GM23338 (cell line): Measurements from ENCODE around the gene ZBTB8A. TPM values are rescaled to one million over a fixed set of nuclear protein-coding genes. Genes with fewer than 3 reads are reported as not detected.

Source experiments
- ATAC-seq: fragments of 200-7000 bp; cut with Tn5 transposase; 3 replicates; pipeline ENCODE4 v1.9.1; 2020
- DNase-seq: peaks from one replicate; pipeline ENCODE4 v3.0.0-alpha.2; 2015; ENCODE audit warnings: low spot score
- H2AFZ ChIP-seq: fragments of 200-600 bp; sonication (generic); 2 replicates; pipeline ENCODE4 v1.8.0; 2016; ENCODE audit warnings: antibody characterized with exemption, mild to moderate bottlenecking, moderate library complexity
- H3F3A ChIP-seq: fragments of 200-600 bp; sonication (generic); replicated peaks from 2 replicates; pipeline ENCODE4 v1.8.0; 2017; ENCODE audit warnings: antibody characterized with exemption, mixed run types, low read depth
- H3K27ac ChIP-seq: fragments of 200-600 bp; sonication (generic); 2 replicates; pipeline ENCODE4 v1.6.1; 2016; ENCODE audit warnings: low read depth
- H3K27me3 ChIP-seq: fragments of 200-600 bp; sonication (generic); 2 replicates; pipeline ENCODE4 v1.8.0; 2016; ENCODE audit warnings: mild to moderate bottlenecking, mixed run types, moderate library complexity; ENCODE audit not compliant: insufficient read depth
- H3K36me3 ChIP-seq: fragments of 200-600 bp; sonication (generic); 2 replicates; pipeline ENCODE4 v1.8.0; 2016; ENCODE audit warnings: mild to moderate bottlenecking; ENCODE audit not compliant: insufficient read depth
- H3K4me1 ChIP-seq: fragments of 200-600 bp; sonication (generic); 2 replicates; pipeline ENCODE4 v1.8.0; 2016; ENCODE audit warnings: mild to moderate bottlenecking, moderate library complexity; ENCODE audit not compliant: insufficient read depth
- H3K4me2 ChIP-seq: fragments of 200-600 bp; sonication (generic); 2 replicates; pipeline ENCODE4 v1.7.1; 2017; ENCODE audit warnings: mixed run types
- H3K4me3 ChIP-seq: fragments of 200-600 bp; sonication (generic); 2 replicates; pipeline ENCODE4 v1.6.1; 2016; ENCODE audit warnings: mixed run types
- H3K79me2 ChIP-seq: fragments of 200-600 bp; sonication (generic); replicated peaks from 2 replicates; pipeline ENCODE4 v1.8.0; 2017; ENCODE audit warnings: mild to moderate bottlenecking; ENCODE audit not compliant: insufficient read depth
- H3K9me2 ChIP-seq: fragments of 200-600 bp; sonication (generic); 2 replicates; pipeline ENCODE4 v1.8.0; 2017; ENCODE audit not compliant: insufficient read depth
- H4K20me1 ChIP-seq: fragments of 200-600 bp; sonication (generic); replicated peaks from 2 replicates; pipeline ENCODE4 v1.8.0; 2017; ENCODE audit warnings: mild to moderate bottlenecking; ENCODE audit not compliant: insufficient read depth
- H3K27ac Mint-ChIP-seq: 2 replicates; pipeline ENCODE4 v1.8.0; 2020; ENCODE audit warnings: inconsistent platforms, mild to moderate bottlenecking, moderate library complexity, mixed read lengths
- H3K27me3 Mint-ChIP-seq: 3 replicates; pipeline ENCODE4 v1.8.0; 2022; ENCODE audit warnings: low read depth, mild to moderate bottlenecking, moderate library complexity, mixed read lengths, inconsistent platforms; ENCODE audit not compliant: insufficient read depth, poor library complexity
- H3K36me3 Mint-ChIP-seq: 3 replicates; pipeline ENCODE4 v1.8.0; 2021; ENCODE audit warnings: low read depth, mild to moderate bottlenecking, inconsistent platforms, moderate library complexity, mixed read lengths
- H3K4me1 Mint-ChIP-seq: 3 replicates; pipeline ENCODE4 v1.8.0; 2020; ENCODE audit warnings: mild to moderate bottlenecking, inconsistent platforms, mixed read lengths
- H3K4me3 Mint-ChIP-seq: 3 replicates; pipeline ENCODE4 v1.8.0; 2021; ENCODE audit warnings: moderate library complexity, mild to moderate bottlenecking, inconsistent platforms, mixed read lengths
- H3K9me3 Mint-ChIP-seq: 3 replicates; pipeline ENCODE4 v1.8.0; 2020; ENCODE audit warnings: moderate library complexity, mild to moderate bottlenecking, inconsistent platforms, mixed read lengths
- CREB1 ChIP-seq: fragments of 250-450 bp; sonication (Bioruptor Pico); IDR thresholded peaks from 2 replicates; pipeline ENCODE4 v1.5.0; 2020; ENCODE audit warnings: low read depth, mild to moderate bottlenecking, moderate library complexity
- CTCF ChIP-seq, 2 experiments: fragments of 200-600 bp in 1 of 2; sonication (generic) in 1 of 2; conservative IDR thresholded peaks; 2 replicates each; pipeline versions ENCODE4 v1.5.1 to v1.6.1; 2016 to 2017; ENCODE audit warnings: antibody characterized with exemption in 2 of 2, low read depth in 2 of 2, mild to moderate bottlenecking in 2 of 2, moderate library complexity in 1 of 2
- EZH2 ChIP-seq: fragments of 200-600 bp; sonication (generic); IDR thresholded peaks from one replicate; pipeline ENCODE4 v1.8.0; 2017; ENCODE audit warnings: antibody characterized with exemption, mild to moderate bottlenecking, low read depth; ENCODE audit not compliant: unreplicated experiment
- EZH2phosphoT487 ChIP-seq: fragments of 200-600 bp; sonication (generic); IDR thresholded peaks from one replicate; pipeline ENCODE4 v1.8.1; 2018; ENCODE audit warnings: antibody characterized with exemption; ENCODE audit not compliant: unreplicated experiment
- JUNB ChIP-seq: IDR thresholded peaks from one replicate; pipeline ENCODE4 v1.6.1; 2016; ENCODE audit warnings: antibody characterized with exemption; ENCODE audit not compliant: unreplicated experiment
- NANOG ChIP-seq: IDR thresholded peaks from 2 replicates; pipeline ENCODE4 v1.6.1; 2016; ENCODE audit warnings: antibody characterized with exemption, borderline replicate concordance
- POLR2AphosphoS5 ChIP-seq: IDR thresholded peaks from 2 replicates; pipeline ENCODE4 v1.6.1; 2016; ENCODE audit warnings: antibody characterized with exemption, low read depth
- STAT1 ChIP-seq: IDR thresholded peaks from one replicate; pipeline ENCODE4 v1.6.1; 2016; ENCODE audit warnings: antibody characterized with exemption; ENCODE audit not compliant: unreplicated experiment
- ZNF114 ChIP-seq: fragments of 250-450 bp; sonication (Bioruptor Pico); IDR thresholded peaks from 2 replicates; pipeline ENCODE4 v1.5.0; 2020; ENCODE audit warnings: mild to moderate bottlenecking, moderate library complexity
- ZNF331 ChIP-seq: fragments of 250-450 bp; sonication (Bioruptor Pico); IDR thresholded peaks from 2 replicates; pipeline ENCODE4 v1.5.0; 2020; ENCODE audit warnings: low read depth, mild to moderate bottlenecking, moderate library complexity
- polyA plus RNA-seq: library from polyadenylated mRNA; unstranded; fragments of >200 nt; fragmentation: Nextera tagmentation; extraction: Ambion mirVana; gene quantifications from 2 replicates; pipeline ENCODE4 v1.2.1, GENCODE V29; 2016
- total RNA-seq: library from RNA; depleted of rRNA; stranded (reverse); fragments of >200 nt; shearing (Covaris generic); gene quantifications from 2 replicates; pipeline ENCODE4 v1.2.3, GENCODE V29; 2014
- TF ChIP-seq, protein P1 (sequence below): IDR thresholded peaks from 2 replicates; pipeline ENCODE4 v1.6.1; 2016; ENCODE audit warnings: antibody characterized with exemption
- TF ChIP-seq, protein P2 (sequence below): fragments of 250-450 bp; sonication (Bioruptor Pico); IDR thresholded peaks from 2 replicates; pipeline ENCODE4 v1.5.0; 2020; ENCODE audit warnings: mild to moderate bottlenecking, moderate library complexity
- TF ChIP-seq, protein P3 (sequence below): IDR thresholded peaks from one replicate; pipeline ENCODE4 v1.6.1; 2018; ENCODE audit warnings: antibody characterized with exemption; ENCODE audit not compliant: unreplicated experiment

The ZBTB8A gene
- total and polyA plus RNA-seq, 2 experiments from 2014 or later = 6.1 to 8.4 TPM

DNA sequence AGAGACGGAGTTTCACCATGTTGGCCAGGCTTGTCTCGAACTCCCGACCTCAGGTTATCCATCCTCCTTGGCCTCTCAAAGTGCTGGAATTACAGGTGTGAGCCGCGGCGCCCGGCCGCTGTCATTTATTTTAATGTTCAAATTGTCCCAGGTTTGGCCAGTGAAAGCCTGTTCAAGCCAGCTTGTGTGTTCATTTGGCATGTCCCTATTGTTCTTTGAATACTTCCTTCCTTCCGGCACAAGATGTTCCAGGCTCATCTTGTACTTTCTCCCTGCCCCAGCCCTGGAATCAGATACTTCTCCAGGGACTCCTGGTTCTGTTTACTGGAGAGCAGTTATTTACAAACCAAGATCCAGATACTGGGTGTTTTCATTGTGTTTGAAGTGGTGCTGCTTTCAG lies 37.4 kb upstream of the ZBTB8A start:
- no peak overlapping the region for H3K4me2 ChIP-seq
- Mint-ChIP-seq H3K27ac (no peak overlapping the region), H3K9me3 (no peaks in the 10 kb centered on the region), H3K27me3 (peaks cover 7% of the 10 kb centered on the region), H3K4me3 (peak overlapping the region; percentile 41), H3K4me1 (peaks cover 9% of the 10 kb centered on the region; the same call in 1 of the 3 replicates), H3K36me3 (peaks cover 3% of the 10 kb centered on the region; the same call in 1 of the 3 replicates)
- DNase-seq (no peak), ATAC-seq (no peak)
- H3K9me2 ChIP-seq = no peaks in the 10 kb centered on the region
- H3F3A ChIP-seq = peaks cover 29% of the 10 kb centered on the region
- no peak overlapping the region for H3K27ac ChIP-seq
- no peak overlapping the region for H3K4me3 ChIP-seq
- no peaks in the 10 kb centered on the region for H3K4me1 ChIP-seq
- H3K36me3 ChIP-seq = no peaks in the 10 kb centered on the region
- TF ChIP-seq, protein P1, sequence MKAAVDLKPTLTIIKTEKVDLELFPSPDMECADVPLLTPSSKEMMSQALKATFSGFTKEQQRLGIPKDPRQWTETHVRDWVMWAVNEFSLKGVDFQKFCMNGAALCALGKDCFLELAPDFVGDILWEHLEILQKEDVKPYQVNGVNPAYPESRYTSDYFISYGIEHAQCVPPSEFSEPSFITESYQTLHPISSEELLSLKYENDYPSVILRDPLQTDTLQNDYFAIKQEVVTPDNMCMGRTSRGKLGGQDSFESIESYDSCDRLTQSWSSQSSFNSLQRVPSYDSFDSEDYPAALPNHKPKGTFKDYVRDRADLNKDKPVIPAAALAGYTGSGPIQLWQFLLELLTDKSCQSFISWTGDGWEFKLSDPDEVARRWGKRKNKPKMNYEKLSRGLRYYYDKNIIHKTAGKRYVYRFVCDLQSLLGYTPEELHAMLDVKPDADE = no peak
- no peak for TF ChIP-seq NANOG
- TF ChIP-seq EZH2phosphoT487 = no peak
- no peak for TF ChIP-seq EZH2
- no peak for TF ChIP-seq ZNF331
- TF ChIP-seq, protein P2, sequence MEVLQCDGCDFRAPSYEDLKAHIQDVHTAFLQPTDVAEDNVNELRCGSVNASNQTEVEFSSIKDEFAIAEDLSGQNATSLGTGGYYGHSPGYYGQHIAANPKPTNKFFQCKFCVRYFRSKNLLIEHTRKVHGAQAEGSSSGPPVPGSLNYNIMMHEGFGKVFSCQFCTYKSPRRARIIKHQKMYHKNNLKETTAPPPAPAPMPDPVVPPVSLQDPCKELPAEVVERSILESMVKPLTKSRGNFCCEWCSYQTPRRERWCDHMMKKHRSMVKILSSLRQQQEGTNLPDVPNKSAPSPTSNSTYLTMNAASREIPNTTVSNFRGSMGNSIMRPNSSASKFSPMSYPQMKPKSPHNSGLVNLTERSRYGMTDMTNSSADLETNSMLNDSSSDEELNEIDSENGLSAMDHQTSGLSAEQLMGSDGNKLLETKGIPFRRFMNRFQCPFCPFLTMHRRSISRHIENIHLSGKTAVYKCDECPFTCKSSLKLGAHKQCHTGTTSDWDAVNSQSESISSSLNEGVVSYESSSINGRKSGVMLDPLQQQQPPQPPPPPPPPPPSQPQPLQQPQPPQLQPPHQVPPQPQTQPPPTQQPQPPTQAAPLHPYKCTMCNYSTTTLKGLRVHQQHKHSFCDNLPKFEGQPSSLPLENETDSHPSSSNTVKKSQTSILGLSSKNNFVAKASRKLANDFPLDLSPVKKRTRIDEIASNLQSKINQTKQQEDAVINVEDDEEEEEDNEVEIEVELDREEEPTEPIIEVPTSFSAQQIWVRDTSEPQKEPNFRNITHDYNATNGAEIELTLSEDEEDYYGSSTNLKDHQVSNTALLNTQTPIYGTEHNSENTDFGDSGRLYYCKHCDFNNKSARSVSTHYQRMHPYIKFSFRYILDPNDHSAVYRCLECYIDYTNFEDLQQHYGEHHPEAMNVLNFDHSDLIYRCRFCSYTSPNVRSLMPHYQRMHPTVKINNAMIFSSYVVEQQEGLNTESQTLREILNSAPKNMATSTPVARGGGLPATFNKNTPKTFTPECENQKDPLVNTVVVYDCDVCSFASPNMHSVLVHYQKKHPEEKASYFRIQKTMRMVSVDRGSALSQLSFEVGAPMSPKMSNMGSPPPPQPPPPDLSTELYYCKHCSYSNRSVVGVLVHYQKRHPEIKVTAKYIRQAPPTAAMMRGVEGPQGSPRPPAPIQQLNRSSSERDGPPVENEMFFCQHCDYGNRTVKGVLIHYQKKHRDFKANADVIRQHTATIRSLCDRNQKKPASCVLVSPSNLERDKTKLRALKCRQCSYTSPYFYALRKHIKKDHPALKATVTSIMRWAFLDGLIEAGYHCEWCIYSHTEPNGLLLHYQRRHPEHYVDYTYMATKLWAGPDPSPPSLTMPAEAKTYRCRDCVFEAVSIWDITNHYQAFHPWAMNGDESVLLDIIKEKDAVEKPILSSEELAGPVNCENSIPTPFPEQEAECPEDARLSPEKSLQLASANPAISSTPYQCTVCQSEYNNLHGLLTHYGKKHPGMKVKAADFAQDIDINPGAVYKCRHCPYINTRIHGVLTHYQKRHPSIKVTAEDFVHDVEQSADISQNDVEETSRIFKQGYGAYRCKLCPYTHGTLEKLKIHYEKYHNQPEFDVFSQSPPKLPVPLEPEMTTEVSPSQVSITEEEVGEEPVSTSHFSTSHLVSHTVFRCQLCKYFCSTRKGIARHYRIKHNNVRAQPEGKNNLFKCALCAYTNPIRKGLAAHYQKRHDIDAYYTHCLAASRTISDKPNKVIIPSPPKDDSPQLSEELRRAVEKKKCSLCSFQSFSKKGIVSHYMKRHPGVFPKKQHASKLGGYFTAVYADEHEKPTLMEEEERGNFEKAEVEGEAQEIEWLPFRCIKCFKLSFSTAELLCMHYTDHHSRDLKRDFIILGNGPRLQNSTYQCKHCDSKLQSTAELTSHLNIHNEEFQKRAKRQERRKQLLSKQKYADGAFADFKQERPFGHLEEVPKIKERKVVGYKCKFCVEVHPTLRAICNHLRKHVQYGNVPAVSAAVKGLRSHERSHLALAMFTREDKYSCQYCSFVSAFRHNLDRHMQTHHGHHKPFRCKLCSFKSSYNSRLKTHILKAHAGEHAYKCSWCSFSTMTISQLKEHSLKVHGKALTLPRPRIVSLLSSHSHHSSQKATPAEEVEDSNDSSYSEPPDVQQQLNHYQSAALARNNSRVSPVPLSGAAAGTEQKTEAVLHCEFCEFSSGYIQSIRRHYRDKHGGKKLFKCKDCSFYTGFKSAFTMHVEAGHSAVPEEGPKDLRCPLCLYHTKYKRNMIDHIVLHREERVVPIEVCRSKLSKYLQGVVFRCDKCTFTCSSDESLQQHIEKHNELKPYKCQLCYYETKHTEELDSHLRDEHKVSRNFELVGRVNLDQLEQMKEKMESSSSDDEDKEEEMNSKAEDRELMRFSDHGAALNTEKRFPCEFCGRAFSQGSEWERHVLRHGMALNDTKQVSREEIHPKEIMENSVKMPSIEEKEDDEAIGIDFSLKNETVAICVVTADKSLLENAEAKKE (CRISPR knock-in tag) = no peak
- TF ChIP-seq JUNB = no peak
- no peak for TF ChIP-seq ZNF114 (CRISPR knock-in tag)
- no peak for TF ChIP-seq STAT1
- TF ChIP-seq CREB1 (CRISPR knock-in tag) = no peak
- no peak for TF ChIP-seq POLR2AphosphoS5
- TF ChIP-seq, protein P3, sequence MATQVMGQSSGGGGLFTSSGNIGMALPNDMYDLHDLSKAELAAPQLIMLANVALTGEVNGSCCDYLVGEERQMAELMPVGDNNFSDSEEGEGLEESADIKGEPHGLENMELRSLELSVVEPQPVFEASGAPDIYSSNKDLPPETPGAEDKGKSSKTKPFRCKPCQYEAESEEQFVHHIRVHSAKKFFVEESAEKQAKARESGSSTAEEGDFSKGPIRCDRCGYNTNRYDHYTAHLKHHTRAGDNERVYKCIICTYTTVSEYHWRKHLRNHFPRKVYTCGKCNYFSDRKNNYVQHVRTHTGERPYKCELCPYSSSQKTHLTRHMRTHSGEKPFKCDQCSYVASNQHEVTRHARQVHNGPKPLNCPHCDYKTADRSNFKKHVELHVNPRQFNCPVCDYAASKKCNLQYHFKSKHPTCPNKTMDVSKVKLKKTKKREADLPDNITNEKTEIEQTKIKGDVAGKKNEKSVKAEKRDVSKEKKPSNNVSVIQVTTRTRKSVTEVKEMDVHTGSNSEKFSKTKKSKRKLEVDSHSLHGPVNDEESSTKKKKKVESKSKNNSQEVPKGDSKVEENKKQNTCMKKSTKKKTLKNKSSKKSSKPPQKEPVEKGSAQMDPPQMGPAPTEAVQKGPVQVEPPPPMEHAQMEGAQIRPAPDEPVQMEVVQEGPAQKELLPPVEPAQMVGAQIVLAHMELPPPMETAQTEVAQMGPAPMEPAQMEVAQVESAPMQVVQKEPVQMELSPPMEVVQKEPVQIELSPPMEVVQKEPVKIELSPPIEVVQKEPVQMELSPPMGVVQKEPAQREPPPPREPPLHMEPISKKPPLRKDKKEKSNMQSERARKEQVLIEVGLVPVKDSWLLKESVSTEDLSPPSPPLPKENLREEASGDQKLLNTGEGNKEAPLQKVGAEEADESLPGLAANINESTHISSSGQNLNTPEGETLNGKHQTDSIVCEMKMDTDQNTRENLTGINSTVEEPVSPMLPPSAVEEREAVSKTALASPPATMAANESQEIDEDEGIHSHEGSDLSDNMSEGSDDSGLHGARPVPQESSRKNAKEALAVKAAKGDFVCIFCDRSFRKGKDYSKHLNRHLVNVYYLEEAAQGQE = no peak
- no peak for TF ChIP-seq CTCF (conservative IDR thresholded peaks at IDR 0.05; ENCODE audit: low read depth in 2 of 2)
- no peak overlapping the region for H2AFZ ChIP-seq
- no peaks in the 10 kb centered on the region for H3K79me2 ChIP-seq
- no peaks in the 10 kb centered on the region for H3K27me3 ChIP-seq
- H4K20me1 ChIP-seq = no peaks in the 10 kb centered on the region
